Neural progenitor cell (in vitro differentiated cells): ENCODE measurements around the gene MYL12B. TPM values are rescaled to one million over a fixed set of nuclear protein-coding genes. Genes with fewer than 3 reads are reported as not detected.

Experiments used
- DNase-seq: peaks from one replicate; pipeline ENCODE4 v3.0.0-alpha.2; 2016; ENCODE audit warnings: low spot score
- H2AFZ ChIP-seq: fragments of 200-600 bp; sonication (generic); replicated peaks from 2 replicates; pipeline ENCODE4 v1.6.1; 2016; ENCODE audit warnings: antibody characterized with exemption
- H3F3A ChIP-seq: fragments of 200-600 bp; sonication (generic); 2 replicates; pipeline ENCODE4 v1.6.1; 2016; ENCODE audit warnings: antibody characterized with exemption, low read depth
- H3K27ac ChIP-seq: fragments of 200-600 bp; sonication (generic); 2 replicates; pipeline ENCODE4 v1.5.1; 2016; ENCODE audit warnings: mild to moderate bottlenecking
- H3K27me3 ChIP-seq: fragments of 200-600 bp; sonication (generic); 2 replicates; pipeline ENCODE4 v1.6.1; 2016; ENCODE audit warnings: mild to moderate bottlenecking, moderate library complexity
- H3K36me3 ChIP-seq: fragments of 200-600 bp; sonication (generic); 2 replicates; pipeline ENCODE4 v1.5.1; 2016
- H3K4me1 ChIP-seq: fragments of 200-600 bp; sonication (generic); 2 replicates; pipeline ENCODE4 v1.6.1; 2016; ENCODE audit warnings: mixed run types
- H3K4me2 ChIP-seq: fragments of 200-600 bp; sonication (generic); 2 replicates; pipeline ENCODE4 v1.6.1; 2016
- H3K4me3 ChIP-seq: fragments of 200-600 bp; sonication (generic); 2 replicates; pipeline ENCODE4 v1.5.1; 2016
- H3K79me2 ChIP-seq: fragments of 200-600 bp; sonication (generic); 2 replicates; pipeline ENCODE4 v1.6.1; 2016; ENCODE audit warnings: low read depth
- H3K9ac ChIP-seq: fragments of 200-600 bp; sonication (generic); 2 replicates; pipeline ENCODE4 v1.6.1; 2016
- H3K9me3 ChIP-seq: fragments of 200-600 bp; sonication (generic); 2 replicates; pipeline ENCODE4 v1.5.1; 2016; ENCODE audit warnings: low read depth
- H4K20me1 ChIP-seq: fragments of 200-600 bp; sonication (generic); 2 replicates; pipeline ENCODE4 v1.6.1; 2016; ENCODE audit warnings: low read depth
- H3K27ac Mint-ChIP-seq: 3 replicates; pipeline ENCODE4 v1.8.0; 2021; ENCODE audit warnings: mixed read lengths
- H3K27me3 Mint-ChIP-seq: 2 replicates; pipeline ENCODE4 v1.8.0; 2022; ENCODE audit warnings: low read depth, mild to moderate bottlenecking, inconsistent platforms, moderate library complexity, mixed read lengths; ENCODE audit not compliant: insufficient read depth
- H3K36me3 Mint-ChIP-seq: 3 replicates; pipeline ENCODE4 v1.8.0; 2021; ENCODE audit warnings: mixed read lengths
- H3K4me1 Mint-ChIP-seq: 3 replicates; pipeline ENCODE4 v1.8.0; 2021; ENCODE audit warnings: mixed read lengths
- H3K4me3 Mint-ChIP-seq: 3 replicates; pipeline ENCODE4 v1.8.0; 2021; ENCODE audit warnings: mild to moderate bottlenecking, moderate library complexity, mixed read lengths
- H3K9me3 Mint-ChIP-seq: 3 replicates; pipeline ENCODE4 v1.8.0; 2020; ENCODE audit warnings: mixed read lengths
- EZH2 ChIP-seq: fragments of 200-600 bp; sonication (generic); IDR thresholded peaks from 2 replicates; pipeline ENCODE4 v1.6.1; 2017; ENCODE audit warnings: antibody characterized with exemption, mild to moderate bottlenecking, moderate library complexity
- EZH2phosphoT487 ChIP-seq: fragments of 200-600 bp; sonication (generic); IDR thresholded peaks from 2 replicates; pipeline ENCODE4 v1.6.1; 2017; ENCODE audit warnings: antibody characterized with exemption
- total RNA-seq: library from RNA; depleted of rRNA; stranded (reverse); fragments of >200 nt; gene quantifications from 2 replicates; pipeline ENCODE4 v1.2.3, GENCODE V29; 2015; ENCODE audit warnings: low replicate concordance
- TF ChIP-seq, protein P1 (sequence below): fragments of 200-600 bp; sonication (generic); IDR thresholded peaks from 2 replicates; pipeline ENCODE4 v1.5.1; 2017; ENCODE audit warnings: antibody characterized with exemption, mild to moderate bottlenecking

The MYL12B gene
- total RNA-seq, 1 donor from 2014 or later = 152 TPM

DNA sequence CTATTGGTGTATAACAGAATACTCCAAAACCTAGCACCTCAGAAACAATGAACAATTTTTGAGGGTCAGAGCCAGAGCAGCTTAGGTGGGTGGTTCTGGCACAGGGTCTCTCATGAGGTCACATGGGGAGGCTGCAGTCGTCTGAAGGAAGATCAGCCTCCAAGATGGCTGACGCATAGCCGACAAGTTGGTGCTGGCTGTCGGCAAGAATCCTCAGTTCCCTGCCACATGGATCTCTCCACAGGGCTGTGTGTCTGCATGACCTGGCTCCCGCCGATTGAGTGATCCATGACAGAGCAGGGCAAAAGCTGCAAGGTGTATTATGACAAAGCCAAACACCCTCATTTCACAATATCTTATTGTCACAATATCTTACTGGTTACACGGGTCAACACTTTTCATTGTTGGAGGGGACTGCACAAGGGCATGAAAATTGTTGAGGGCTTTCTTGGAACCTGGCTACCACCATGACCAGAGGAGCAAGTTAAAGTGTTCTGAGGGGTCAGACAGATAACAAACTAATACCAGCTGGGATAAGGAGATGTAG lies 4.2 kb downstream of the MYL12B start:
- Histone ChIP-seq H3K9me3 (no peaks in the 10 kb centered on the region), H3K36me3 (no peaks in the 10 kb centered on the region), H2AFZ (no peak overlapping the region), H3K27me3 (no peaks in the 10 kb centered on the region), H3K27ac (no peak overlapping the region), H3K79me2 (peaks cover 93% of the 10 kb centered on the region), H3F3A (peaks cover 7% of the 10 kb centered on the region), H3K4me2 (no peak overlapping the region), H3K4me1 (peaks cover 10% of the 10 kb centered on the region), H3K9ac (no peak overlapping the region), H4K20me1 (peaks cover 65% of the 10 kb centered on the region), H3K4me3 (no peak overlapping the region)
- H3K9me3 Mint-ChIP-seq = no peaks in the 10 kb centered on the region
- H3K4me3 Mint-ChIP-seq = no peak overlapping the region
- TF ChIP-seq EZH2 (no peak), EZH2phosphoT487 (no peak)
- TF ChIP-seq, protein P1, sequence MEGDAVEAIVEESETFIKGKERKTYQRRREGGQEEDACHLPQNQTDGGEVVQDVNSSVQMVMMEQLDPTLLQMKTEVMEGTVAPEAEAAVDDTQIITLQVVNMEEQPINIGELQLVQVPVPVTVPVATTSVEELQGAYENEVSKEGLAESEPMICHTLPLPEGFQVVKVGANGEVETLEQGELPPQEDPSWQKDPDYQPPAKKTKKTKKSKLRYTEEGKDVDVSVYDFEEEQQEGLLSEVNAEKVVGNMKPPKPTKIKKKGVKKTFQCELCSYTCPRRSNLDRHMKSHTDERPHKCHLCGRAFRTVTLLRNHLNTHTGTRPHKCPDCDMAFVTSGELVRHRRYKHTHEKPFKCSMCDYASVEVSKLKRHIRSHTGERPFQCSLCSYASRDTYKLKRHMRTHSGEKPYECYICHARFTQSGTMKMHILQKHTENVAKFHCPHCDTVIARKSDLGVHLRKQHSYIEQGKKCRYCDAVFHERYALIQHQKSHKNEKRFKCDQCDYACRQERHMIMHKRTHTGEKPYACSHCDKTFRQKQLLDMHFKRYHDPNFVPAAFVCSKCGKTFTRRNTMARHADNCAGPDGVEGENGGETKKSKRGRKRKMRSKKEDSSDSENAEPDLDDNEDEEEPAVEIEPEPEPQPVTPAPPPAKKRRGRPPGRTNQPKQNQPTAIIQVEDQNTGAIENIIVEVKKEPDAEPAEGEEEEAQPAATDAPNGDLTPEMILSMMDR = no peak
- H3K27me3 Mint-ChIP-seq = no peaks in the 10 kb centered on the region
- H3K27ac Mint-ChIP-seq = no peak overlapping the region
- no peaks in the 10 kb centered on the region for H3K36me3 Mint-ChIP-seq
- DNase-seq = no peak
- peaks cover 27% of the 10 kb centered on the region for H3K4me1 Mint-ChIP-seq

DNA sequence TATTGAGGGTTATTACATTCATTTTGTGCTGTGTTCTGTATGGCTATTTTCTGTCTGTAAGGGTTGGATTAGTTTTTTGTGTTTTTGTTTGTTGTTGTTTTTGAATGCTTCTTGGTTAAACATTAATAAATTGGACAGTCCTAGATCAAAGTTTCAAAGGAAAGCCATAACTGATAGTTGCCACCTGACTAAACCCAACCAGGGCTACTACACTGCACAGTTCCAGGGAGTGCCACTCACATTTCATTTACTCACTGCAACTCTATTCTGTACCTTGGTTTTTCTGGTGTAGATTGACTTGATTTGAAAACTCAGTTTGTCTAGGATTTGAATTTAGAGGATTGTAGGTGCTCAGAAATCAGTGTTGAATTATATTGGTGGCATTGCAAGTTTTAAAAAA lies 6.4 kb downstream of the MYL12B start:
- Histone ChIP-seq H3K9ac (no peak overlapping the region), H3K27ac (no peak overlapping the region), H3K4me3 (no peak overlapping the region), H3K9me3 (no peaks in the 10 kb centered on the region), H3K4me1 (peaks cover 6% of the 10 kb centered on the region), H3K79me2 (peaks cover 100% of the 10 kb centered on the region), H3K27me3 (no peaks in the 10 kb centered on the region), H3F3A (no peaks in the 10 kb centered on the region), H3K4me2 (no peak overlapping the region), H3K36me3 (no peaks in the 10 kb centered on the region), H4K20me1 (peaks cover 52% of the 10 kb centered on the region), H2AFZ (no peak overlapping the region)
- no peak overlapping the region for H3K27ac Mint-ChIP-seq
- peaks cover 1% of the 10 kb centered on the region for H3K36me3 Mint-ChIP-seq
- TF ChIP-seq EZH2phosphoT487 (no peak), EZH2 (no peak)
- TF ChIP-seq, protein P1 = no peak
- H3K9me3 Mint-ChIP-seq = no peaks in the 10 kb centered on the region
- no peak for DNase-seq
- no peaks in the 10 kb centered on the region for H3K27me3 Mint-ChIP-seq
- H3K4me3 Mint-ChIP-seq = no peak overlapping the region
- H3K4me1 Mint-ChIP-seq = peaks cover 19% of the 10 kb centered on the region

DNA sequence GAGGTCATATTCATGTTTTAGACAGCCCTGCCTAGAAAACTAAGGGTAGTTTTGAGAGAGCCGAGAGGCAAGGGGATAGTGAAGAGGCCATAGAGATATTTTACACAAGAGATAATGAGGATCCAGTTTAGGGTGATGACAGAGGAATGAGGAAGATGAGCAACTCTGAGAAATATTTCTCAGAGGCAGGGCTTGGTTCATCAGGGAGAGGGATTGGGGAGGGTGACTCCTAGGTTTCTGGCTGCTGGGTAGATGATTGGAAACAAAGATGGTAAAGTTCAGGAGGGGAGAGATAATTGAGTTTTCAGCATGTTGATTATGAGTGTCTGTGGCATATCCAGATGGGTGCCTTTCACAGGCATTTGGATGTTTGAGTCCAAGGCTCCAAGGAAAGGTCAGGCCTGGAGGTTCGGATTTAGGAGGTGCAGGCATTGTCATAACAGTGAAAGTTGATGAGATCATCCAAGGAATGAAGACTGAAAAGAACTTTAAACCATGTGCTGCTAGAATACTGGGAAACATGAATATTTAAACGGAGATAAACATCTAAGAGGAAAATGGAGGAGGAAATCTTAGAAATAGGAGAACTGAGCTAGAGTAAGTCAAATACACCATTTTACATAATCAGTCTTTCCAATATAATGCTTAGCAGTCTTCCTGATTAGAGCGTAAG lies 7.4 kb downstream of the MYL12B start:
- TF ChIP-seq EZH2phosphoT487 = no peak
- Histone ChIP-seq H4K20me1 (peaks cover 41% of the 10 kb centered on the region), H3K9me3 (no peaks in the 10 kb centered on the region), H3K27ac (no peak overlapping the region), H3F3A (no peaks in the 10 kb centered on the region), H3K79me2 (peaks cover 89% of the 10 kb centered on the region), H3K4me1 (no peaks in the 10 kb centered on the region), H3K36me3 (no peaks in the 10 kb centered on the region), H3K27me3 (no peaks in the 10 kb centered on the region), H2AFZ (no peak overlapping the region), H3K4me3 (no peak overlapping the region), H3K9ac (no peak overlapping the region), H3K4me2 (no peak overlapping the region)
- Mint-ChIP-seq H3K27me3 (no peaks in the 10 kb centered on the region), H3K36me3 (peaks cover 1% of the 10 kb centered on the region), H3K9me3 (no peaks in the 10 kb centered on the region), H3K4me3 (no peak overlapping the region), H3K27ac (no peak overlapping the region), H3K4me1 (peaks cover 11% of the 10 kb centered on the region)
- DNase-seq = no peak

DNA sequence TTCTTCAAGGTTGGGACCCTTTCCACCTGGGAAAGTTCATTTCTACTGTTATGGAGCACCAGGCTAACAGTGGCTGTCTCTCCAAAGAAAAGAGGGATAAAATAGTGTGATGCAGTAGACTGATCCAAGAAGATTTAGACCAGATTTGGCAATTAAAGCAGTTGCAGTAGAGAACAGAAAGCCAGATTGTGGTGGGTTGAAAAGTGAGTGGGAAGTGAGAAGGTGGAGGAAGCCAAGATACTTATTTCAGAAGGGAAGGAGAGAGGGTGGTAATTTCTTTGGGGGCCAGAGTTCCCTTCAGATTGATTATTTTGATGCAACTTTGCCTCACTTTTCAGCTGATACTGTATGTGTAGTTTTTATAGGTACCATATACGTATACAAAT lies 8.0 kb downstream of the MYL12B start:
- Histone ChIP-seq H3K79me2 (peaks cover 84% of the 10 kb centered on the region), H3K9me3 (no peaks in the 10 kb centered on the region), H3K4me2 (no peak overlapping the region), H3K27me3 (no peaks in the 10 kb centered on the region), H3K4me1 (no peaks in the 10 kb centered on the region), H3K36me3 (peaks cover 3% of the 10 kb centered on the region), H3F3A (no peaks in the 10 kb centered on the region), H3K4me3 (no peak overlapping the region), H3K27ac (no peak overlapping the region), H4K20me1 (peaks cover 37% of the 10 kb centered on the region), H3K9ac (no peak overlapping the region), H2AFZ (no peak overlapping the region)
- no peaks in the 10 kb centered on the region for H3K27me3 Mint-ChIP-seq
- peaks cover 3% of the 10 kb centered on the region for H3K36me3 Mint-ChIP-seq
- peaks cover 7% of the 10 kb centered on the region for H3K4me1 Mint-ChIP-seq
- DNase-seq = no peak
- H3K4me3 Mint-ChIP-seq = no peak overlapping the region
- no peaks in the 10 kb centered on the region for H3K9me3 Mint-ChIP-seq
- TF ChIP-seq EZH2 (no peak), EZH2phosphoT487 (no peak)
- TF ChIP-seq, protein P1 = no peak
- H3K27ac Mint-ChIP-seq = no peak overlapping the region
